Chondrocyte (in vitro differentiated cells): ENCODE measurements around the gene PPM1K. TPM values are rescaled to one million over a fixed set of nuclear protein-coding genes. Genes with fewer than 3 reads are reported as not detected.
"Not testable (repeated sequence)": the region's sequence is repeated elsewhere in the genome, so short reads cannot be mapped to it uniquely, and the experiment has no call there.

Experiments
- DNase-seq: peaks from one replicate; pipeline ENCODE4 v3.0.0; 2021; ENCODE audit warnings: mixed read lengths, low spot score
- H3K27ac Mint-ChIP-seq: one replicate; pipeline ENCODE4 v1.8.0; 2021; ENCODE audit warnings: mild to moderate bottlenecking, moderate library complexity, mixed read lengths; ENCODE audit not compliant: unreplicated experiment
- H3K27me3 Mint-ChIP-seq: 2 replicates; pipeline ENCODE4 v1.8.0; 2021; ENCODE audit warnings: low read depth, mixed read lengths
- H3K36me3 Mint-ChIP-seq: 2 replicates; pipeline ENCODE4 v1.8.0; 2021; ENCODE audit warnings: low read depth, mixed read lengths
- H3K4me1 Mint-ChIP-seq: 2 replicates; pipeline ENCODE4 v1.8.0; 2021; ENCODE audit warnings: low read depth, mild to moderate bottlenecking, mixed read lengths
- H3K4me3 Mint-ChIP-seq: one replicate; pipeline ENCODE4 v1.8.0; 2021; ENCODE audit warnings: mild to moderate bottlenecking, moderate library complexity, mixed read lengths; ENCODE audit not compliant: unreplicated experiment
- H3K9me3 Mint-ChIP-seq: 2 replicates; pipeline ENCODE4 v1.8.0; 2021; ENCODE audit warnings: low read depth, mixed read lengths
- CTCF ChIP-seq: fragments of 200-600 bp; sonication (generic); IDR thresholded peaks from 2 replicates; pipeline ENCODE4 v1.5.0; 2021; ENCODE audit warnings: antibody characterized with exemption, mild to moderate bottlenecking, moderate library complexity
- total RNA-seq: library from RNA; stranded (reverse); gene quantifications from 3 replicates; pipeline ENCODE4 v1.2.1, GENCODE V29; 2021

The PPM1K gene
- total RNA-seq, 1 donor from 2014 or later: 17.0 TPM

- H3K27ac Mint-ChIP-seq: no peak overlapping the region
- H3K9me3 Mint-ChIP-seq: no peaks in the 10 kb centered on the region
- no peaks in the 10 kb centered on the region for H3K36me3 Mint-ChIP-seq
- H3K4me1 Mint-ChIP-seq: peaks cover 5% of the 10 kb centered on the region
- peaks cover under 1% of the 10 kb centered on the region for H3K27me3 Mint-ChIP-seq
- DNase-seq: no peak
- no peak overlapping the region for H3K4me3 Mint-ChIP-seq
- no peak for TF ChIP-seq CTCF
Measured at GRCh38 chr4:88318751-88319350, 34.5 kb upstream of the PPM1K start.

- peaks cover under 1% of the 10 kb centered on the region for H3K4me1 Mint-ChIP-seq
- DNase-seq: no peak
- H3K36me3 Mint-ChIP-seq: peaks cover 3% of the 10 kb centered on the region
- H3K9me3 Mint-ChIP-seq: peaks cover 16% of the 10 kb centered on the region
- no peak overlapping the region for H3K27ac Mint-ChIP-seq
- peaks cover 12% of the 10 kb centered on the region for H3K27me3 Mint-ChIP-seq
- TF ChIP-seq CTCF: no peak
- H3K4me3 Mint-ChIP-seq: no peak overlapping the region
Measured at GRCh38 chr4:88315460-88316017, 31.2 kb upstream of the PPM1K start.

GRCh38 chr4:88313088-88313624, 28.8 kb upstream of the PPM1K start:
- not testable (repeated sequence) for DNase-seq, H3K36me3 Mint-ChIP-seq, H3K4me3 Mint-ChIP-seq, H3K27ac Mint-ChIP-seq, H3K4me1 Mint-ChIP-seq
- Mint-ChIP-seq H3K27me3 (peaks cover 33% of the 10 kb centered on the region), H3K9me3 (peaks cover 16% of the 10 kb centered on the region)

DNA sequence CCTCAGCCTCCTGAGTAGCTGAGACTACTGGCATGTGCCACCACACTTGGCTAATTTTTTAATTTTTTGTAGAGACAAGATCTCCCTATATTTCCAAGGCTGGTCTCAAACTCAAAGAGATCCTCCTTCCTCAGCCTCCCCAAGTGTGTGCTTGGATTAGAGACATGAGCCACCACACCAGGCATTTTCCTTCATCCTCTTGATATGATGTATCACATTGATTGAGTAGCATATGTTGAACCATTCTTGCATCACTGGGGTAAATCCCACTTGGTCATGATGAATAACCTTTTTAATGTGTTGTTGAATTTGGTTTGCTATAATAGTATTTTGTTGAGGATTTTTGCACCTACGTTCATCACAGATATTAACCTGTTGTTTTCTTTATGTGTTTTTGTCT, 24.2 kb upstream of the PPM1K start:
- H3K4me1 Mint-ChIP-seq: no peaks in the 10 kb centered on the region
- peaks cover 16% of the 10 kb centered on the region for H3K9me3 Mint-ChIP-seq
- H3K27me3 Mint-ChIP-seq: peaks cover 33% of the 10 kb centered on the region

DNA sequence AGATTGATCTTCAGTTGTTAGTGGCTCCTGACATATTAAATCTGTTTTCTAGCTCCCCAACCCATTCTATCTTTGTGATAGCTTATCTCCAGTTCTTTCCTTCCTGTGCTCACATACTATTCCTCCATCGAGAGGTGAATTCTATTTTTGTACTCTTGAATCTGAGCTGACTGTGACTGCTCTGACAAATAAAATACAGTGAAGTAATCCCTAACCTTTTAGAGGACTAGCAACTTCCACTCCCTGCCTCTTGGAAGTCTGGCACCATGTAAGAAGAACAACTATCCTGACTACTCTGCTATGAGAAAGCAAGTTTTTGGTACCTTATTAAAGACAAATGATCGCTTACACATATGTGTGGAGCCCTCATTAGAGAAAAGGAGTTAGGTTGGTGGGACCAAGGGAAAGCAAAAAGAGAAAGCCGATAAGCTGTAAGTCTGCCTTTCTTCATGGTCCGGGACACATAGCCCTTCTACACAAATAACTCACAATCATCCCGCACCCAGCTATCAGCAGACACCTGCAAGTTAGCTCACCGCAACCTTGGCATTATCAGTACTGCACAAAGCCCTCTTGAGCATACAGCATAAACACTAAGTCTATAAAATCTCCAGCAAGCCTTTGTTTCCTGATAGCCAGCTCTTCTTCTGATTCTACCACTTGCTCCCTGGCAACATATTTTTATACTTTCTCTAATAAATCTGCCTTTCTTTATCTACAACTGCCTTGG, 13.5 kb upstream of the PPM1K start:
- Mint-ChIP-seq H3K4me1 (no peaks in the 10 kb centered on the region), H3K4me3 (no peak overlapping the region), H3K27me3 (no peaks in the 10 kb centered on the region), H3K9me3 (no peaks in the 10 kb centered on the region), H3K27ac (no peak overlapping the region), H3K36me3 (no peaks in the 10 kb centered on the region)
- DNase-seq: no peak
- no peak for TF ChIP-seq CTCF

More for the DNA sequence above, 24.2 kb upstream of the PPM1K start:
- DNase-seq: no peak
- TF ChIP-seq CTCF: no peak
- Mint-ChIP-seq H3K27ac (no peak overlapping the region), H3K36me3 (peaks cover 3% of the 10 kb centered on the region), H3K4me3 (no peak overlapping the region)
